Naive B cell (primary cell): ENCODE data around the gene ZNF213. TPM values are rescaled to one million over a fixed set of nuclear protein-coding genes. Genes with fewer than 3 reads are reported as not detected.

Source experiments
- ATAC-seq, 2 donors: fragments of 150-1000 bp; cut with Tn5 transposase; 2 replicates each; pipeline ENCODE4 v1.10.0; 2021; ENCODE audit warnings: low read depth in 2 of 2, mild to moderate bottlenecking in 2 of 2, moderate library complexity in 2 of 2
- DNase-seq: peaks from one replicate; pipeline ENCODE4 v3.0.0; 2022
- H3K27ac Mint-ChIP-seq, 6 donors: one replicate each; pipeline ENCODE4 v1.8.0; 2020 to 2022; ENCODE audit warnings: mild to moderate bottlenecking in 6 of 6, mixed read lengths in 6 of 6, moderate library complexity in 5 of 6, inconsistent platforms in 2 of 6
- H3K27me3 Mint-ChIP-seq, 3 donors: one replicate each; pipeline ENCODE4 v1.8.0; 2021 to 2022; ENCODE audit warnings: mixed read lengths in 3 of 3, mild to moderate bottlenecking in 1 of 3
- H3K36me3 Mint-ChIP-seq, 2 donors: one replicate each; pipeline ENCODE4 v1.8.0; 2020 to 2022; ENCODE audit warnings: mixed read lengths in 2 of 2, inconsistent platforms in 1 of 2, mild to moderate bottlenecking in 1 of 2
- H3K4me1 Mint-ChIP-seq, 3 donors: one replicate each; pipeline ENCODE4 v1.8.0; 2020 to 2022; ENCODE audit warnings: mixed read lengths in 3 of 3, inconsistent platforms in 1 of 3, mild to moderate bottlenecking in 1 of 3, moderate library complexity in 1 of 3
- H3K4me3 Mint-ChIP-seq, 8 donors: one replicate each; pipeline ENCODE4 v1.8.0; 2020 to 2022; ENCODE audit warnings: mild to moderate bottlenecking in 8 of 8, mixed read lengths in 8 of 8, moderate library complexity in 8 of 8, inconsistent platforms in 2 of 8
- H3K9me3 Mint-ChIP-seq, 7 donors: one replicate each; pipeline ENCODE4 v1.8.0; 2020 to 2022; ENCODE audit warnings: mixed read lengths in 7 of 7, mild to moderate bottlenecking in 5 of 7, inconsistent platforms in 2 of 7, moderate library complexity in 1 of 7
- polyA plus RNA-seq, 6 donors: library from polyadenylated mRNA; unstranded; fragments of 300-500 nt; fragmentation: Illumina TruSeq; gene quantifications; one replicate each; pipeline ENCODE4 v1.2.3, GENCODE V29; 2021; ENCODE audit warnings: low read depth in 6 of 6

Gene ZNF213, protein sequence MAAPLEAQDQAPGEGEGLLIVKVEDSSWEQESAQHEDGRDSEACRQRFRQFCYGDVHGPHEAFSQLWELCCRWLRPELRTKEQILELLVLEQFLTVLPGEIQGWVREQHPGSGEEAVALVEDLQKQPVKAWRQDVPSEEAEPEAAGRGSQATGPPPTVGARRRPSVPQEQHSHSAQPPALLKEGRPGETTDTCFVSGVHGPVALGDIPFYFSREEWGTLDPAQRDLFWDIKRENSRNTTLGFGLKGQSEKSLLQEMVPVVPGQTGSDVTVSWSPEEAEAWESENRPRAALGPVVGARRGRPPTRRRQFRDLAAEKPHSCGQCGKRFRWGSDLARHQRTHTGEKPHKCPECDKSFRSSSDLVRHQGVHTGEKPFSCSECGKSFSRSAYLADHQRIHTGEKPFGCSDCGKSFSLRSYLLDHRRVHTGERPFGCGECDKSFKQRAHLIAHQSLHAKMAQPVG
- 1 to 10 TPM in 4 of 6 donors, under 1 TPM in 1, not detected in 1; 0.38 to 2.7 (median 1.6) TPM for polyA plus RNA-seq

GRCh38 chr16:3134338-3135125 is at the start of gene ZNF213:
TSS of gene ZNF213 (plus strand) at chr16:3135029. CDS start at chr16:3137281, 2,252 bp downstream.
- DNase-seq = peak; percentile 95
- Mint-ChIP-seq H3K4me1 (peaks cover 8 to 44% (median 29%) of the 10 kb centered on the region in 3 donors), H3K4me3 (peak within 1 kb of the TSS; percentile 88 to 100 (median 96)), H3K27me3 (no peaks in the 10 kb centered on the region), H3K27ac (peak within 1 kb of the TSS; percentile 90 to 98 (median 96)), H3K36me3 (no peaks in the 10 kb centered on the region), H3K9me3 (no peaks in the 10 kb centered on the region)
- peak; percentile 95 to 97 for ATAC-seq

DNA sequence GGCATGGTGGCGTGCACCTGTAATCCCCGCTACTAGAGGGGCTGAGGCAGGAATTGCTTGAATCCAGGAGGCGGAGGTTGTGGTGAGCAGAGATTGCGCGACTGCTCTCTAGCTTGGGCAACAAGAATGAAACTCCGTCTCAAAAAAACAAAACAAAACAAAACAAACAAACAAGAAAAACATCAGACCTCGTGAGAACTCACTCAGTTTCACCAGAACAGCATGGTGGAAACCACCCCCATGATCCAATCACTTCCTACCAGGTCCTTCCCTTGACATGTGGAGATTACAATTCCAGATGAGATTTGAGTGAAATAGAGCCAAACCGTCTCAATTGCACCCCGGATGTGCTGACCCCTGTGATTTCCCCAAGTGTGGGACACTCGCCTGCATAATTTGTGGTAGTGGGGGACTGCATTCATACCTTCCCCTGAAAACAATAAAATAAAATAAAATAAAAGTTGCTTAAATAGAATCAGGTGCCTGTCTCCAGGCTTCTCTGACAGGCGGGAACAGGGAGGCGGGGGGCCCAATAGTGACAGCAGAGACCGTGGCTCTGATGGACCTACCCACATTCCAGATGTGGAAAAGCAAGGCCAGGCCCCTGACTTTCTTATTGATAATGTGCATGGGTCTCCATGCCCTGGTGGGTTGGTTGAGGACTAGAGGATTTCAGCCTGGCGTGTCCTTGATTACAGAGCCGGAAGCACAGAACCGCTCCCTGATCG is 48.8 kb upstream of the ZNF213 start:
- Mint-ChIP-seq H3K4me3 (no peak overlapping the region), H3K4me1 (peaks cover 3 to 8% (median 6%) of the 10 kb centered on the region in 3 donors), H3K36me3 (no peaks in the 10 kb centered on the region), H3K27me3 (peaks cover 3 to 21% (median 17%) of the 10 kb centered on the region in 3 donors), H3K9me3 (no peaks in the 10 kb centered on the region), H3K27ac (peak overlapping the region in 1 of 6 donors; percentile 47)
- DNase-seq = no peak
- ATAC-seq = no peak

DNA sequence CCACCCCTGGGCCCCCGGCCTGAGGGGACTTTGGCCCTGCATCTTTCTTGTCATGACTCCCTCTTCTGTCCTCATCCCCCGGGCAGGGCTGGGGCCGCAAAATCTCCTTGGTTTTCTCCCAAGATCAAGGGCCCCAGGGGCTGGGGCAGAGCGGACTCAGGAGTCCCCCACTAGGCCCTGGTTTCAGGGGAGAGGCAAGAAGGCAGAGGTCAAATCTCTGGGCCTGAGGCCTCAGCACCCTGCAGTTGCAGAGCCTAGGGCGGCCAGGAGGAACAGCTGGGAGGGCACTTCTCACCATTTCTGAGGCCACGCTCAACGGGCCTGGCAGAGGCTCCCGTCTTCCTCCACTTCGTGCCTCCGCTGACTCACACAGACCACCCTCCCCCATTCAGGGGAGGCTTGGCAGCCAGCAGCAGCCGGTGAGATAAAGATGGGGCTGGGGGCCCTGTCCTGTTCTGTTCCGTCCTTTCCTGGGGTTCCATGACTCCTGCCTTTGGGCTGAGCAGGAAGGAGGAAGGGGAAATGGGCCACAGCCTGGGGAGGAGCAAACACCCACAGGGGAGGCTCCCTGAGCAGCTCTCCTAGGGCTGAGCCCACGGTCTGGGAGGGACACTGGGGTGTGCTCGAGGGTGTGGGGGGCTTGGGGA is 48.1 kb upstream of the ZNF213 start:
- Mint-ChIP-seq H3K27ac (no peak overlapping the region), H3K36me3 (no peaks in the 10 kb centered on the region), H3K9me3 (no peaks in the 10 kb centered on the region), H3K4me1 (peaks cover 3 to 8% (median 6%) of the 10 kb centered on the region in 3 donors), H3K27me3 (peaks cover 3 to 20% (median 17%) of the 10 kb centered on the region in 3 donors), H3K4me3 (no peak overlapping the region)
- ATAC-seq (no peak), DNase-seq (no peak)

DNA sequence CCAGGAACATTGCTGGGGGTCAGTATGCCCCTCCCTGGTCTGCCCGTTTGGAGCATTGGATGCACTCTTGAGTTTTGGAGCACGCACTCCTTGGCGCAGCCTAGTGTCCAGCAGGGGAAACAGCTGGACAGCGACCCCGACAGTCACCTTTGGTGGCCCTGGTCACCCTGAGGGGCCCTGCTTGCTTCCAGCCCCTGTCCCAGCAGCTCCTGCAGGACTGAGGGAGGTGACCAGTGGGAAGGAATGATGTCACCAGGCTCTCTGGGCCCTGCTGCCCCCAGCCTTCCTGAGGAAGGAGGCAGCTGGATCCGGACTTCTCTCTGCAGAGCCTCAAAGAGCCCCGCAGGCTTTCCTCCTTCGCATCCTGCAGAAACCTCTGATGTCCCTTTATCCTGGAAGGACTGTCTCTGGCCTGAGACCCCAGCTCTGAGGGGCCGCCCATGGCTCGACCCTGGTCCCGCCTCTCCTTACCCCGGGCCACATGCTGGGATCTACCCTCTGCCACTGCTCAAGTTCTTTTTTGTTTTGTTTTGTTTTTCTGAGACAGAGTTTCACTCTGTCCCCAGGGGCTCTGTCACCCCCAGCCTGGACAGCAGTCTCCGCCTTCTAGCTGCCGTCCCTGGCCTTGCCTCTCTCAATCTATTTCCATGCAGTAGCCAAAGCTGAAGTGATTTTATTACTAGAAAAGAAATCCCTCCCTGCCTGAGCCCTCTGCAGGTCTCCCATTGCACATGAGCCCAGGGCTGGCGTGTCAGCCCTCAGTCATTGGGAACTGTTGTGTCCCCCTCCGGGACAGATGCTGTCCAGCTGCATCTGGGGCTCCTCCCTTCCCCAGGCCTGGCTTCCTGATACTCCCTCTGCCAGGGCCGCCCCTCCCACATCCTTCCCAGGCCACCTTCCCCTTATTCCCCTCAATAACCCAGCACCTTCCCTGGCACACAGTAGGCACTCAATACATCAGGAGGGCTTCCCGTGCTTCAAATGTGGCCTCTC is 47.3 kb upstream of the ZNF213 start:
- Mint-ChIP-seq H3K4me1 (peaks cover 3 to 8% (median 6%) of the 10 kb centered on the region in 3 donors), H3K27ac (no peak overlapping the region), H3K4me3 (no peak overlapping the region), H3K36me3 (no peaks in the 10 kb centered on the region), H3K27me3 (peaks cover 3 to 20% (median 17%) of the 10 kb centered on the region in 3 donors), H3K9me3 (no peaks in the 10 kb centered on the region)
- ATAC-seq = no peak
- no peak for DNase-seq

- peaks cover 3 to 8% (median 6%) of the 10 kb centered on the region in 3 donors for H3K4me1 Mint-ChIP-seq
- no peaks in the 10 kb centered on the region for H3K36me3 Mint-ChIP-seq
- DNase-seq (no peak), ATAC-seq (no peak)
- H3K9me3 Mint-ChIP-seq = no peaks in the 10 kb centered on the region
- peaks cover 3 to 17% (median 13%) of the 10 kb centered on the region in 3 donors for H3K27me3 Mint-ChIP-seq
- H3K27ac Mint-ChIP-seq = no peak overlapping the region
- no peak overlapping the region for H3K4me3 Mint-ChIP-seq
These were observed 46.4 kb upstream of the ZNF213 start for GRCh38 chr16:3088450-3088849.

GRCh38 chr16:3088925-3089716 is 45.7 kb upstream of the ZNF213 start:
- H3K27ac Mint-ChIP-seq = no peak overlapping the region
- H3K4me3 Mint-ChIP-seq = no peak overlapping the region
- H3K4me1 Mint-ChIP-seq = peaks cover 3 to 8% (median 6%) of the 10 kb centered on the region in 3 donors
- ATAC-seq (no peak), DNase-seq (no peak)
- no peaks in the 10 kb centered on the region for H3K9me3 Mint-ChIP-seq
- H3K27me3 Mint-ChIP-seq = peaks cover 3 to 17% (median 13%) of the 10 kb centered on the region in 3 donors
- no peaks in the 10 kb centered on the region for H3K36me3 Mint-ChIP-seq

GRCh38 chr16:3089717-3090592 is 44.9 kb upstream of the ZNF213 start:
- Mint-ChIP-seq H3K4me1 (peaks cover 7 to 11% (median 10%) of the 10 kb centered on the region in 3 donors), H3K27me3 (peaks cover 3 to 17% (median 13%) of the 10 kb centered on the region in 3 donors), H3K36me3 (no peaks in the 10 kb centered on the region), H3K27ac (no peak overlapping the region), H3K9me3 (no peaks in the 10 kb centered on the region), H3K4me3 (no peak overlapping the region)
- ATAC-seq = no peak
- DNase-seq = no peak

GRCh38 chr16:3091551-3091950 is 43.3 kb upstream of the ZNF213 start:
- DNase-seq = no peak
- H3K9me3 Mint-ChIP-seq = no peaks in the 10 kb centered on the region
- ATAC-seq = no peak
- H3K4me3 Mint-ChIP-seq = no peak overlapping the region
- H3K27ac Mint-ChIP-seq = no peak overlapping the region
- H3K4me1 Mint-ChIP-seq = peaks cover 10 to 22% (median 11%) of the 10 kb centered on the region in 3 donors
- H3K36me3 Mint-ChIP-seq = no peaks in the 10 kb centered on the region
- H3K27me3 Mint-ChIP-seq = peaks cover 3 to 17% (median 13%) of the 10 kb centered on the region in 3 donors

- no peak for ATAC-seq
- H3K27me3 Mint-ChIP-seq = peaks cover 3 to 15% (median 10%) of the 10 kb centered on the region in 3 donors
- H3K27ac Mint-ChIP-seq = no peak overlapping the region
- peaks cover 10 to 23% (median 10%) of the 10 kb centered on the region in 3 donors for H3K4me1 Mint-ChIP-seq
- H3K9me3 Mint-ChIP-seq = no peaks in the 10 kb centered on the region
- no peak overlapping the region for H3K4me3 Mint-ChIP-seq
- H3K36me3 Mint-ChIP-seq = no peaks in the 10 kb centered on the region
- DNase-seq = no peak
These were observed 42.3 kb upstream of the ZNF213 start for GRCh38 chr16:3092501-3092941.

DNA sequence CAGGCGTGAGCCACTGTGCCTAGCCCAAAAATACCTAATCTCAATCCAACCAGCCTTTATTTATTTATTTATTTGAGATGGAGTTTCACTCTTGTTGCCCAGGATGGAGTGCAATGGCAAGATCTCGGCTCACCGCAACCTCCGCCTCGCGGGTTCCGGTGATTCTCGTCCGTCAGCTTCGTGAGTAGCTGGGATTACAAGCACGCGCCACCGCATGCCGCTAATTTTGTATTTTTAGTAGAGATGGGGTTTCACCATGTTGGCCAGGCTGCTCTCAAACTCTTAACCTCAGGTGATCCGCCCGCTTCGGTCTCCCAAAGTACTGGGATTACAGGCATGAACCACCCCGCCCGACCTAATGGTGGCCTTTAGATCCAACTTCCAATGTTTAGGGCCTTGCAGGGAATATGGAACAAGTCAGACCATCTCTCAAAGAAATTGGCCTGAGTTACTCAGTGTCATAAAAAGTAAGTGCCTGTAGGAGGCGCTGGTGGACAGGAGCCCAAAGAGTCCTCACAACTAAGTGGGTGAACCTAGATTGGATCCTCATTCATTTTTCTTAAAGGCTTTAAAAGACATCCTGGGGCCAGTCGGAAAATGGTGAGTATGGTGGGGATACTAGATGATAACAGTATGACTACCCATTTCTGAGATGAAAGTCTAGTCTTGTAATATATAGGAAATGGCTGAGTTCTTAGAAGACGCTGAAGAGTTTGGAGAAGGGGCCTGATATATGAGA is 40.4 kb upstream of the ZNF213 start:
- Mint-ChIP-seq H3K4me3 (no peak overlapping the region), H3K36me3 (no peaks in the 10 kb centered on the region), H3K9me3 (no peaks in the 10 kb centered on the region), H3K4me1 (peaks cover 2 to 30% (median 9%) of the 10 kb centered on the region in 3 donors), H3K27ac (peak overlapping the region in 1 of 6 donors; percentile 15), H3K27me3 (no peaks in the 10 kb centered on the region)
- DNase-seq = peak; percentile 36
- peak in 1 of 2 donors; percentile 24 for ATAC-seq
